K562 (cell line): Measurements from ENCODE around the gene SPON1. TPM values are rescaled to one million over a fixed set of nuclear protein-coding genes. Genes with fewer than 3 reads are reported as not detected.

Experiments used
- ATAC-seq: fragments of 200-7000 bp; cut with Tn5 transposase; 3 replicates; pipeline ENCODE4 v1.9.1; 2020; ENCODE audit warnings: moderate library complexity
- BruUV-seq: library from RNA; stranded (reverse); fragments of 400-500 nt; replicated peaks from 2 replicates; lab custom pipeline; 2021; lab: Mats Ljungman, UMichigan
- CTCF ChIA-PET: fragments of 300-600 bp; formaldehyde crosslinking; extraction: SDS; loops from one replicate; lab custom pipeline; 2021; ENCODE audit warnings: low intra/inter-chr PET ratio; lab: Yijun Ruan, JAX
- POLR2A ChIA-PET: fragments of 300-600, 350-650 bp; sonication (Branson Sonifier 250); formaldehyde crosslinking; extraction: SDS; loops from one replicate; lab custom pipeline; 2021; ENCODE audit warnings: antibody characterized with exemption, inconsistent platforms; lab: Yijun Ruan, JAX
- DNase-seq, 4 experiments: peaks; one replicate each; pipeline versions ENCODE4 v3.0.0 to v3.0.0-alpha.2; 2011 to 2018; ENCODE audit warnings: low spot score in 3 of 4, mixed read lengths in 3 of 4; ENCODE audit errors: extremely low read depth in 1 of 4
- FAIRE-seq: peaks from 2 replicates; lab custom pipeline; 2011; peaks lifted over from hg19 to GRCh38; lab: Jason Lieb, UNC
- H2AFZ ChIP-seq: 2 replicates; pipeline ENCODE4 v1.6.0; 2011; ENCODE audit warnings: low read depth, low read length, control low read depth, inconsistent platforms
- H3K27ac ChIP-seq: fragments of 200-600 bp; 3 replicates; pipeline ENCODE4 v1.8.0; 2011; ENCODE audit warnings: low read depth, mild to moderate bottlenecking, control low read depth, inconsistent platforms, low read length, moderate library complexity, mixed read lengths; ENCODE audit errors: extremely low read depth
- H3K27me3 ChIP-seq, 2 experiments: fragments of 300-600 bp in 1 of 2; 2 replicates in 1 of 2; 3 replicates in 1 of 2; pipeline versions ENCODE4 v1.6.0 to v1.8.0; 2011; ENCODE audit warnings: inconsistent platforms in 2 of 2, low read length in 2 of 2, mild to moderate bottlenecking in 1 of 2, mixed read lengths in 1 of 2, moderate library complexity in 1 of 2; ENCODE audit not compliant: control insufficient read depth in 2 of 2, insufficient read depth in 2 of 2
- H3K36me3 ChIP-seq: fragments of 300-600 bp; 3 replicates; pipeline ENCODE4 v1.8.0; 2011; ENCODE audit warnings: mild to moderate bottlenecking, low read length, inconsistent platforms; ENCODE audit not compliant: control insufficient read depth, insufficient read depth
- H3K4me1 ChIP-seq, 2 experiments: fragments of 200-600 bp in 1 of 2; replicated peaks in 1 of 2; 2 replicates in 1 of 2; 3 replicates in 1 of 2; pipeline versions ENCODE4 v1.5.1 to v1.8.0; 2011; ENCODE audit warnings: inconsistent platforms in 2 of 2, low read length in 2 of 2, mild to moderate bottlenecking in 1 of 2, mixed read lengths in 1 of 2, moderate library complexity in 1 of 2; ENCODE audit not compliant: control insufficient read depth in 2 of 2, insufficient read depth in 2 of 2
- H3K4me2 ChIP-seq: 2 replicates; pipeline ENCODE4 v1.6.1; 2011; ENCODE audit warnings: low read length, control low read depth, inconsistent platforms, mixed read lengths; ENCODE audit not compliant: insufficient read depth
- H3K4me3 ChIP-seq: fragments of 200-600 bp; sonication (generic), shearing (Covaris generic); 2 replicates; pipeline ENCODE4 v1.5.1; 2016; ENCODE audit warnings: control low read depth, inconsistent platforms
- H3K79me2 ChIP-seq: fragments of 200-600 bp; 3 replicates; pipeline ENCODE4 v1.8.0; 2011; ENCODE audit warnings: low read length, inconsistent platforms; ENCODE audit not compliant: control insufficient read depth, insufficient read depth
- H3K9ac ChIP-seq, 2 experiments: 2 replicates each; pipeline versions ENCODE4 v1.6.0 to v1.6.1; 2011; ENCODE audit warnings: low read depth in 2 of 2, low read length in 2 of 2, control low read depth in 1 of 2, inconsistent platforms in 1 of 2, mild to moderate bottlenecking in 1 of 2, mixed read lengths in 1 of 2; ENCODE audit not compliant: insufficient read depth in 1 of 2
- H3K9me1 ChIP-seq: one replicate; pipeline ENCODE4 v1.6.0; 2011; ENCODE audit warnings: inconsistent platforms, mild to moderate bottlenecking, low read length, moderate library complexity; ENCODE audit not compliant: control insufficient read depth, insufficient read depth
- H3K9me3 ChIP-seq: replicated peaks from 2 replicates; pipeline ENCODE4 v1.5.1; 2011; ENCODE audit warnings: low read depth, low read length, inconsistent platforms; ENCODE audit not compliant: control insufficient read depth, insufficient read depth
- H4K20me1 ChIP-seq: replicated peaks from 2 replicates; pipeline ENCODE4 v1.6.1; 2011; ENCODE audit warnings: low read length, inconsistent platforms, mixed read lengths; ENCODE audit not compliant: control insufficient read depth, insufficient read depth
- ZNF639 ChIP-seq, 2 experiments: fragments of 200-800 bp in 1 of 2; sonication (Bioruptor generic) in 1 of 2; sonication (generic) in 1 of 2; formaldehyde crosslinking in 1 of 2; IDR thresholded peaks in 1 of 2; conservative IDR thresholded peaks in 1 of 2; 2 replicates each; pipeline versions ENCODE4 v1.5.0 to v1.6.1; 2016 to 2020; ENCODE audit warnings: missing compliant biosample characterization in 1 of 2, missing genetic modification characterization in 1 of 2, missing genetic modification reagents in 1 of 2
- WGBS: fragments of 100-300 bp; shearing (Covaris generic); methylation state at CpG from one replicate; pipeline ENCODE4 v1.1.6; 2016; ENCODE audit warnings: low coverage, mixed read lengths; ENCODE audit not compliant: insufficient coverage; ENCODE audit errors: missing lambda C conversion rate; 5-methylcytosine and 5-hydroxymethylcytosine counted together
- in situ Hi-C: fragments of 300-500 bp; cut with MboI; formaldehyde crosslinking; loops from 4 replicates; pipeline ENCODE4 v1.15.0; 2018; ENCODE audit warnings: inconsistent platforms, mixed read lengths
- intact Hi-C: fragments of 100-400 bp; cut with micrococcal nuclease; formaldehyde crosslinking; loops from 2 replicates; pipeline ENCODE4 v1.14.2; 2022
- polyA plus RNA-seq, 8 experiments: library from polyadenylated mRNA; depleted of rRNA in 4 of 8; stranded (reverse) in 5 of 8; unstranded in 3 of 8; fragments of >200 nt; fragmentation: Nextera tagmentation in 2 of 8; fragmentation: Illumina TruSeq in 1 of 8; extraction: Ambion mirVana in 2 of 8; extraction: Trizol in 1 of 8; gene quantifications; 2 replicates each; pipeline versions ENCODE4 v1.2.1 to v1.2.3, GENCODE V29; 2011 to 2014; ENCODE audit warnings: inconsistent platforms in 1 of 8, missing spikeins in 1 of 8
- total RNA-seq, 7 experiments: library from RNA; depleted of rRNA in 6 of 7; stranded (reverse); fragments of >200 nt in 6 of 7; fragmentation: Illumina TruSeq in 2 of 7; extraction: Trizol in 2 of 7; gene quantifications; 2 replicates each; pipeline versions ENCODE4 v1.2.1 to v1.2.3, GENCODE V29; 2011 to 2021; ENCODE audit warnings: low replicate concordance in 1 of 7

SPON1 gene
- total and polyA plus RNA-seq, 9 of the 15 experiments (the other 6 are each of a cell fraction or from before 2014, with no cell fraction given) = 0.04 to 0.06 TPM; not detected in 7

DNA sequence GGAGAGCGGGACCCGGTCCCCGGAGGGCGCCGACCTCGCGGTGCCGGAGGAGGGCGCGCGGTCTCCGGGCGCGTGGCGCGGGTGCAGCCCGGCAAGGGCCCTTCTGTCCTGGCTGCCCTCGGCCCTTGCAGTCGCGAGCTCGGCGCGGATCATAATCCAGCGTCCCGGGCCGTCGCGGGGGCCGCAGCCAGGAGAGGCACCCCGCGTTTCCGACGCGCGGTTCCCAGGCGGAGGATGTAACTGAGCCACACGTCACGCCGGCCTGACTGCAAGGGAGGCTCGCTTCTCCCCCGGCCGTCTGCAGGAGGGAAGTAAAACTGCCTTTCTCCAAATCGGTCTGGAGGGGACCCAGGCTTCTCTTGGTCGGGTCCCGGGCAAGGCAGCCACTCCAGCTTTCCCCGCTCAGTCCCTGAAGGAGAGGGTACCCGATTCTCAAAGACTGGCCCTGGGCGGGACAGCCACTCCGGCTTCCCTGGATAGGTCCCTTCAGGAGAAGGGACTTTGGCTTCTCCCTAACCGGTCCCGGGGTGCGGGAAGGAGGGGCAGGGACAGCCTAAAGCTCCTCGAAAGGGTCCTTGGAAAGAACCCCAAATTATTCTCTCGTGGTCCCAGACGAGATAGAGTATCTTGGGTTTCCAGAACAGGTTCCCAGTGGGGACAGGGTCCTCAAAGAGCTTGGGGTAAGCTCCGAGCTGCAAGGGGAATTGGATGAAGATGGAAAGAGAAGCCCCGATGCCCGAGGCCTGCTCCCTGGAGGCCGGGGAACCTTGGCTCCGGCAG lies 836 bp downstream of the SPON1 start:
- BruUV-seq = no TSS peak
- CTCF ChIA-PET = no interaction called here
- Histone ChIP-seq H3K36me3 (no peaks in the 10 kb centered on the region), H3K79me2 (no peaks in the 10 kb centered on the region), H3K4me1 (peaks cover 0 to 19% of the 10 kb centered on the region in 2 experiments; a peak in 1 of 5 replicates), H2AFZ (no peak overlapping the region), H3K9ac (no peak overlapping the region), H3K4me3 (no peak overlapping the region), H3K27ac (no peak overlapping the region), H3K4me2 (no peak overlapping the region), H3K9me3 (no peaks in the 10 kb centered on the region), H3K9me1 (no peaks in the 10 kb centered on the region), H3K27me3 (peaks cover 24 to 58% of the 10 kb centered on the region in 2 experiments), H4K20me1 (no peaks in the 10 kb centered on the region)
- no peak for FAIRE-seq
- POLR2A ChIA-PET = interaction anchor here (0.6 kb wide), 1 partner anchor 269 kb away, joined by 3 read pairs; no protein-coding TSS in a partner anchor
- TF ChIP-seq ZNF639 (CRISPR knock-in tag; conservative IDR thresholded peaks at IDR 0.05 in 1 of 2, IDR thresholded peaks at IDR 0.05 in 1 of 2) = no peak
- intact Hi-C loops = no loop called here
- WGBS = 22% methylated on average over 31 of the region's 60 CpGs
- in situ Hi-C loops = no loop called here
- ATAC-seq = no peak
- peak in 1 of 4 experiments; percentile 7 for DNase-seq
